Right atrium auricular region (tissue), 2 donors: ENCODE measurements around the gene CCDC86. TPM values are rescaled to one million over a fixed set of nuclear protein-coding genes. Genes with fewer than 3 reads are reported as not detected.

Experiments
- DNase-seq: peaks from one replicate; pipeline ENCODE4 v3.0.0-alpha.2; 2019; ENCODE audit warnings: low spot score
- H3K27ac ChIP-seq, 2 donors: fragments of 200-600 bp; sonication (generic); 1 replicate in 1 of 2; 2 replicates in 1 of 2; pipeline ENCODE4 v1.5.1; 2016 to 2019
- H3K27me3 ChIP-seq, 2 donors: fragments of 200-600 bp; sonication (generic); one replicate each; pipeline versions ENCODE4 v1.5.1 to v1.6.0; 2017 to 2019
- H3K36me3 ChIP-seq: fragments of 200-600 bp; sonication (generic); one replicate; pipeline ENCODE4 v1.5.1; 2016
- H3K4me1 ChIP-seq, 2 donors: fragments of 200-600 bp; sonication (generic); one replicate each; pipeline versions ENCODE4 v1.5.1 to v1.6.0; 2017 to 2019
- H3K4me3 ChIP-seq, 2 donors: fragments of 200-600 bp; sonication (generic); 1 replicate in 1 of 2; 2 replicates in 1 of 2; pipeline ENCODE4 v1.5.1; 2017 to 2019; ENCODE audit warnings: mild to moderate bottlenecking in 1 of 2, moderate library complexity in 1 of 2
- H3K9me3 ChIP-seq, 2 donors: fragments of 200-600 bp; sonication (generic); one replicate each; pipeline ENCODE4 v1.5.1; 2019
- CTCF ChIP-seq, 2 donors: fragments of 200-600 bp; sonication (generic); IDR thresholded peaks; one replicate each; pipeline ENCODE4 v1.5.1; 2019; ENCODE audit warnings: antibody characterized with exemption in 2 of 2
- total RNA-seq, 2 donors: library from RNA; depleted of rRNA; stranded (reverse); fragments of >200 nt; gene quantifications; one replicate each; pipeline ENCODE4 v1.1.0, GENCODE V29; 2016

Gene CCDC86
- total RNA-seq, 2 donors from 2014 or later, result 9.1 to 10.2 TPM

- no peaks in the 10 kb centered on the region for H3K9me3 ChIP-seq
- DNase-seq, result no peak
- no peaks in the 10 kb centered on the region for H3K4me1 ChIP-seq
- H3K4me3 ChIP-seq, result no peak overlapping the region
- no peak for TF ChIP-seq CTCF (IDR thresholded peaks at IDR 0.05)
- no peak overlapping the region for H3K27ac ChIP-seq
- H3K27me3 ChIP-seq, result no peaks in the 10 kb centered on the region
- H3K36me3 ChIP-seq, result no peaks in the 10 kb centered on the region
Observed at GRCh38 chr11:60862171-60862570, 20.3 kb downstream of the CCDC86 start.

- DNase-seq, result no peak
- Histone ChIP-seq H3K36me3 (no peaks in the 10 kb centered on the region), H3K27ac (no peak overlapping the region), H3K4me1 (no peaks in the 10 kb centered on the region), H3K9me3 (no peaks in the 10 kb centered on the region), H3K27me3 (no peaks in the 10 kb centered on the region), H3K4me3 (no peak overlapping the region)
- TF ChIP-seq CTCF (IDR thresholded peaks at IDR 0.05), result no peak
Observed at GRCh38 chr11:60863550-60864521, 21.9 kb downstream of the CCDC86 start.

- H3K36me3 ChIP-seq, result no peaks in the 10 kb centered on the region
- no peak for DNase-seq
- H3K4me1 ChIP-seq, result no peaks in the 10 kb centered on the region
- no peak overlapping the region for H3K4me3 ChIP-seq
- H3K9me3 ChIP-seq, result no peaks in the 10 kb centered on the region
- no peaks in the 10 kb centered on the region for H3K27me3 ChIP-seq
- H3K27ac ChIP-seq, result no peak overlapping the region
- no peak for TF ChIP-seq CTCF (IDR thresholded peaks at IDR 0.05)
Observed at GRCh38 chr11:60864856-60865513, 23.1 kb downstream of the CCDC86 start.

- TF ChIP-seq CTCF (IDR thresholded peaks at IDR 0.05), result no peak
- no peaks in the 10 kb centered on the region for H3K36me3 ChIP-seq
- no peak for DNase-seq
- no peak within 1 kb of the TSS for H3K27ac ChIP-seq
- no peak within 1 kb of the TSS for H3K4me3 ChIP-seq
- no peaks in the 10 kb centered on the region for H3K9me3 ChIP-seq
- no peaks in the 10 kb centered on the region for H3K27me3 ChIP-seq
- peaks cover 0 to 19% of the 10 kb centered on the region in 2 donors for H3K4me1 ChIP-seq
Observed at GRCh38 chr11:60866911-60867870, 25.3 kb downstream of the CCDC86 start, which contains the start of gene ZP1. Gene ZP1 (plus strand): TSS chr11:60867542. CDS start chr11:60867562, 20 bp downstream.
